Measurements from ENCODE around the gene EHMT2.

The EHMT2 gene

GRCh38 chr6:31831350-31832215 is 65.9 kb downstream of the EHMT2 start:
- H3K4me1 ChIP-seq (ENCODE audit: low read length), result peaks cover 23% of the 10 kb centered on the region
- no peaks in the 10 kb centered on the region; the same call in 1 of the 2 replicates for H4K20me1 ChIP-seq (ENCODE audit: insufficient read depth, low read length)
- no peaks in the 10 kb centered on the region for H3K9me3 ChIP-seq (ENCODE audit: insufficient read depth, low read length)
- peaks cover 12% of the 10 kb centered on the region for H3K36me3 ChIP-seq (replicated peaks; ENCODE audit: low read depth, low read length)
- H3K79me2 ChIP-seq (ENCODE audit: low read length), result peaks cover 25% of the 10 kb centered on the region
- no peak overlapping the region for H2AFZ ChIP-seq (ENCODE audit: low read depth, low read length)
- no peak overlapping the region for H3K4me3 ChIP-seq (ENCODE audit: low read length)
- H3K27me3 ChIP-seq (ENCODE audit: low read depth, low read length), result no peaks in the 10 kb centered on the region
- TF ChIP-seq CTCF (IDR thresholded peaks at IDR 0.05; ENCODE audit: low read depth, low read length) (no peak), EZH2phosphoT487 (IDR thresholded peaks at IDR 0.05; ENCODE audit: low read depth) (no peak)
- peak overlapping the region; percentile 94; the same call in 1 of the 2 replicates for H3K4me2 ChIP-seq (ENCODE audit: low read length)
- H3K27ac ChIP-seq (ENCODE audit: low read length), result no peak overlapping the region
- H3K9ac ChIP-seq (ENCODE audit: low read length), result no peak overlapping the region

- Histone ChIP-seq H3K4me2 (ENCODE audit: low read length) (peak overlapping the region; percentile 94), H3K9me3 (ENCODE audit: insufficient read depth, low read length) (no peaks in the 10 kb centered on the region), H3K79me2 (ENCODE audit: low read length) (peaks cover 18% of the 10 kb centered on the region), H2AFZ (ENCODE audit: low read depth, low read length) (peak overlapping the region; percentile 97; the same call in 1 of the 2 replicates), H3K27me3 (ENCODE audit: low read depth, low read length) (no peaks in the 10 kb centered on the region), H3K4me3 (ENCODE audit: low read length) (peak overlapping the region; percentile 84), H3K36me3 (replicated peaks; ENCODE audit: low read depth, low read length) (peaks cover 5% of the 10 kb centered on the region), H3K27ac (ENCODE audit: low read length) (0 out of 2 replicates have a peak overlapping the region, but pooled peaks have one; percentile 64), H3K9ac (ENCODE audit: low read length) (peak overlapping the region; percentile 84), H3K4me1 (ENCODE audit: low read length) (peaks cover 19% of the 10 kb centered on the region), H4K20me1 (ENCODE audit: insufficient read depth, low read length) (no peaks in the 10 kb centered on the region)
- no peak for TF ChIP-seq CTCF (IDR thresholded peaks at IDR 0.05; ENCODE audit: low read depth, low read length)
- no peak for TF ChIP-seq EZH2phosphoT487 (IDR thresholded peaks at IDR 0.05; ENCODE audit: low read depth)
Observed at GRCh38 chr6:31830886-31831335, 66.6 kb downstream of the EHMT2 start.

All from OCI-LY3 (cell line).